HPDE6-E6E7 (cell line): ENCODE results near the gene ANKH.
A peak's percentile ranks its signal among the peaks of the same experiment; 100 is the strongest.
"Not testable (repeated sequence)": the region's sequence is repeated elsewhere in the genome, so short reads cannot be mapped to it uniquely, and the experiment has no call there.

Experiments
- DNase-seq: peaks from one replicate; pipeline ENCODE4 v3.0.0; 2011; ENCODE audit warnings: missing footprints; ENCODE audit errors: extremely low spot score

The ANKH gene

DNA sequence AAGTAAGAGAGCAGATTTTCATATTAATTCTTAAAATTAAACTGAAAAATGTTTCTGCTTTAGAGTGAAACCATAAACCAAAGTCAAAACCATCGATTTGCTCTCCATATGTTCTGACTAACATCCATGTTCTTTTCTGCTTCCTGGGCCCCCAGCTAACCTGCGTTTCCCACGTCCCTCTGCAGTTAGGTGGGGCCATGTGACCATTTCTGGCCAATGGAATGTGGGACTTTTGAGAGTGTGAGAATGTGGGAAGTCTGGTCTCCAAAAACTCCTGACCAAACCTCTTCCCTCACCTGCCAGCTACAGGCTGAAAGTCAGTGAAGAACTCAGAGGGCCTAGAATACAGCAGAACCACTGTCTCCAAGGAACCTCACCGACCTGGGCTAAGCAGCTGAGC is 44.9 kb downstream of the ANKH start:
- no peak for DNase-seq

DNA sequence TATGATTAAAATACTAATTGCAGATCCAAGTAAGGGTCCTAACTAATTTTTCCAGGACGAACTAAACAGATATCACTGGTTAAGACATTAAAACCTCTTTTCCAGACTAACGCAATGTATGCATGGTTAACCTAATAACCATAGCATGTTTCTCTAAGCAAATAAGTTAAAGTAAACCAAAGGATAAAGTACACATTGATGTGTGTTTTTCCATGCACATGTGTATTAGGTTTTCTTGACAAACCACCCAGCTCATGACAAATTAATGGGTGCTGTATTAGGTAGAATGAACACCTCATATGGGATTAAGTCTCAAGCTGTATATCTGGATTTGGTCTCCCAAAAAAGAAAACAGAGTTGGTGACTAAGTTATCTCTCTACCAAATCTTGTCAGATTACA is 45.6 kb downstream of the ANKH start:
- DNase-seq = no peak

DNA sequence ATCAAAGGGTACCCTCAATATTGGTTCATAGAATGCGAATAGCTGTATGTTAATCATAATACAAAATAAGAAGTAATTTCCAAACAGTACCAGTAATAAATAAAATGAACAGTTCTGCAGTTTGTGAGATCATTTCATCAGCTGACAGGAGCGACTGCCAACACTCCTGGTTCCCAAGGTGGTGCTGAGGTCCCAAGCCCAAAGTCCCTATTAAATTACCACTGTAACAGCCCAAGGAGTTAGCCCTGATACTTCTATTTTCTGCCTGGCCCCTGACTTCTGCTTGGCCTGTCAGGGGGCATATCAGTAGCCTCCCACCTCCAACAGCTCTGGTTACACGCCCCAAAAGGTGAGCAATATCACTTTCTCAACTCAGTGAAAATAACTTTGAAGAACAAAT is 47.1 kb downstream of the ANKH start:
- no peak for DNase-seq

GRCh38 chr5:14821100-14821845 is 50.3 kb downstream of the ANKH start:
- DNase-seq = no peak

DNA sequence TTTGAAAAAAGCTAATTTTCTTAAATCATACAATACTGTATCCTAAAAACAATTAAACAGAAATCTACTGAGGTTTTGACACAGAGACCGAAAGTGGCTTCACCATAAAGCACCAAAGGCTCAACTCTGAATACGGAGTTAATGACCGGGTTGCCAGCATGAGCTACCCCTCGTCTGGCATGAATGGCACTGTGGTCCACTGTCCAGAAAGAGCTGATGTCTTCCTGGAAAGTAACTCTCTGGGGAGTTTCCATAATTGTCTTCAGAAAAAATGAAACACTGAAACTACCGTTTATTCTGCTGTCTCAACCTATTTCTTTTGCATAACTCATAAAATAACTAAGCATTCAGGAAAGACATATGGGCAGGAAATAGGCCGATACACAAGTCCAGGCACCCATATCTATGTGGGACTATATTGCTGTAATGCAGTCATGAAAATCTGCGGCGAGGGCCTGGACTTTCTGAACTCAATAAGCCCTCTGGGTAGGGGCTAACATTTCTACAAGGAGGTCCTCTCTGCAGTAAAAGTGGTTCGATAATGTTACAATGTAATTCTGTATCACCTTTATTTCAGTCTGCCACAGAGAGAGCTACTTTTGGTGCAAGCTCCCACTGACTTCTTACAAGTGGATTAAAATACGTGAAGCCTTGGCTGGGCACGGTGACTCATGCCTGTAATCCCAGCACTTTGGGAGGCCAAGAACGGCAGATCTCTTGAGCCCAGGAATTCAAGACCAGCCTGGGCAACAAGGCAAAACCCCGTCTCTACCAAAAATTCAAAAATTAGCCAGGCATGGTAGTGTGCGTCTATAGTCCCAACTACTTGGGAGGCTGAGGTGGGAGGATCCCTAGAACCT is 52.4 kb downstream of the ANKH start:
- DNase-seq = no peak

DNA sequence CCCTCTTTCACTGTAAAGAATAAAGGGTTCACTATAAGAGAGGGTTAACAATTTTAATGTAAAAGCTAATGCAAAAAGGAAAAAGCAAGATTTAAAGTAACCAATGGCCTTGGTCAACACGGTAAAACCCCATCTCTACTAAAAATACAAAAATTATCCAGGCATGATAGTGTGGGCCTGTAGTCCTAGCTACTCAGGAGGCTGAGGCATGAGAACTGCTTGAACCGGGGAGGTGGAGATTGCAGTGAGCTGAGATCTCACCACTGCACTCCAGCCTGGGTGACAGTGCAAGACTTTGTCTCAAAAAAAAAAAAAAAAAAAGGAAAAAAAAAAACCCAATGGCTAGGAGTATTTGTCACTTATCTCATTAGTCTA is 53.8 kb downstream of the ANKH start:
- not testable (repeated sequence) for DNase-seq

DNA sequence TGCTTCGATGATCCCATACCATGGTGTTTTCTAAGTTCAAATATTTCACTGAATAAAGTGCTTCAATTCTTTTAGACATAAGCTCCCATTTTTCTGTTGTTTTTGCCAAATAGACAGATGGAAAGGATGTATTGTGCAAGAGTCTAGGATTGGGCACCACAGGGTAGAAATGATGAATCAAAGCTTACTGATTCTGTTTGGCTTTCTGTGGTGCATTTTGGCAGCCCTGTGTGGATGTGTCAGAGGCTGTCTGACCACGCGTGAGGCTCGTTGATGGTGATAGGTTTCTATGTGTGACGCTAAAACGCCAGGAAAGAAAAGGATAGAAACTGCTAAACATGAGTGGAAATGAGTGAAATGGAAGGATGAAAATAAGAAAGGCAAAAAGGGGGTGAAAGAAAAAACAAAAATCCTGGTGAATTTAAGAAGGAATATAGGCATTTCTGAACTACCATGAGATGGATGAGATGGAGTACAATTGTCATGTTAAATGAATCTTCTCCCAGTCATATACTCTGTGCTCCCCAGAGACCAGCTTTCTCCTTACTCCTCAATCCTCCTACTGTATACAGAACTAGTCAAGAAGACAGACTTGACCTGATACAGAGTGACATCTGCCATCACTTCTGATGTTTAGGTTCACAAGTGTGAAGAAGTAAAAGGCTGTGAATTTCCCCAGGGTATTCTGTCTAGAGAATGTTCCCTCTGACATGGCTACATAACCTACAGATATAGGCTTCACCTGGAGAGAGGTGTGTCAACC is 54.4 kb downstream of the ANKH start:
- peak; percentile 23 for DNase-seq

DNA sequence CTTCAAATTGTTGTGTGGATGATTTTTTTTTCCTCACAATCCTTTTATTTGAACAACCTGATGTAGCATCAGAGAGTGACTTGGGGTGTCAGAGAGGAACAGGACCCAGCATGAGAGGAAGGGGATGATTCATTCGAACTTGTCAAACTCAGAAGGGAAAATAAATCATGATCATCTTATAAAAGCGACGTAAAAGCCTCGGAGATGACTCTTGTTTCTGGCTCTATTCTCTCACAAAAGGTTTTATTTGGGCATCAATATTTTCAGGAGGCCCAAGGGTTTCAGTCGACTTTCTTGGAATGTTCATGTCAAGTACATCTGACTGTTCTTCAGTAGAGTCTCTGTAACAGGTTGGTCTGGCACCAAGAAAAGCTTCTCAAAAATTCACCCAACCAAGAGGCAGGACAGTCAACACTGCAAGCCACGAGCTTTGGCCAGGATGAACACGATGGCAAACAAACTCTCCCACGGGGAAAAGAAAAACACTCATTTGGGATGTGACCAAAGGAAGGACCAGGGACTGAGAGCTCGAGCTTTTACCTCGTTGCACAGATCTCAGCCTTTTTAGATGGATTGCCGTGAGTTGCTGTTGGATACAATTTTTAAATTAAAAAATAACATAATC is 55.1 kb downstream of the ANKH start:
- peak; percentile 12 for DNase-seq

GRCh38 chr5:14813747-14814146 is 57.8 kb downstream of the ANKH start:
- no peak for DNase-seq

DNA sequence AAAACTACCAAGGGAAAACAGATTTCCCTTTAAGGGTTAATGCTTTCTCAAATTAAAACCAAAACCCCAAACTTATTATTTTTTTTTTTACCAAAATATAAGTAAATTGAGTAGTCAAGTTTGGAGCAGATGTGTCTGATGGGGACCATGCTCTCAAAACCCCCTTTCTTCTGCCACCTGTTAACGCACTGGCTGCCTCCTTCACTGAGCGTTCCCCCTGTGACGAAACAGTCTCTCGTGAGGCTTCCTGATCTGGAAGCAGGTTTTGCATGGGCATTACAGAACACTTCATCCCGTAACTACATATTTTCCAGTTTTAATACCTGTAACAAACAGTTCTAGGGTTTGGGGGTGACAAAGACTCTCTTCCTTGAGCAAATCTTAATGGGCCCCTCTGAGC is 59.4 kb downstream of the ANKH start:
- DNase-seq = no peak

- no peak for DNase-seq
Observed at GRCh38 chr5:14810928-14811572, 60.5 kb downstream of the ANKH start.

DNA sequence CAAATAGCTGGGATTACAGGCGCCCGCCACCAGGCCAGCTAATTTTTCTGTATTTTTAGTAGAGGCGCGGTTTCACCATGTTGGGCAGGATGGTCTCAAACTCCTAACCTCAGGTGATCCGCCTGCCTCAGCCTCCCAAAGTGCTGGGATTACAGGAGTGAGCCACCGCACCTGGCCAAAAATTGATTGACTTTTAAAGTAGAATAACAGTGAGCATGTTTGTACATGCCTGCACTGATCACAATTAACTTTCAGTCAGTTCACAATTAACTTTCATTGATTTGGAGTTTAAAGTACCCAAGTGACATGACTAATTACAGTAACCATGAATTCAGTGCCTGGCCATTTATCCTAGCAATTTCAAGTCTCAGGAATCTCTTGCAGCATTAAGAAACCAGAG is 61.3 kb downstream of the ANKH start:
- DNase-seq = no peak

DNA sequence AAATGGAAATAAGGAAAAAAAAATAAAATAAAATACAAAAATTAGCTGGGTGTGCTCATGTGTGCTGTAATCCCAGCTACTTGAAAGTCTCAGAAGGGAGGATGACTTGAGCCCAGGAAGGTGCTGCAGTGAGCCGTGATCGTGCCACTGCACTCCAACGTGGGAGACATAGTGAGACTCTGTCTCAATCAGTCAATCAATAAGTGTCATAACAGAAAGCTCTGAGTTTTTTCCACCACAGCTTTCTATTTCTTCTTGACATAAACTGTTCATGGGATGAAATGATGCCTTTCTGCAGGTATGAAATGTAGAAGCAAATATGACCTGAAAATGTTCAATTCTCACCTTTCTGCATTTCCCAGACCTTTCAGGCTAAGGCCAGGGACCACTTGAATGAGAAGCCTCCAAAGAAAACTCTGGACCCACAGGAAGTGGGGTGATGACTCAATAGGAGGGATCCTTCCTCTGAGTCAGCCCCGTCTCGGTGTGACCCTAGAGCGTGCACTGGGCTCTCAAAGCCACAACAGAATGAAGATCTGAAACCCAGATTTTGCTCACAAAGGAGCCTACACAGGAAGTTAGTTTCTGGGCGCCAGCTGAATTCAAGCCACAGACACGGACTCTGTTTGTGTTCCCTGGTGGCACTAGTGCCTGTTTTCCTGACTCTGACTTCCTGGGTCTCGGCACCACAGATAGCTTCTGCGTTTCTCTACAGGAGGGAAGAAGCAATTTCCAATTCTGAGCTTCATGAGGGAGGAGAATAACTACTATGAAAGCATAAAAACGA is 62.0 kb downstream of the ANKH start:
- peak; percentile 61 for DNase-seq

DNA sequence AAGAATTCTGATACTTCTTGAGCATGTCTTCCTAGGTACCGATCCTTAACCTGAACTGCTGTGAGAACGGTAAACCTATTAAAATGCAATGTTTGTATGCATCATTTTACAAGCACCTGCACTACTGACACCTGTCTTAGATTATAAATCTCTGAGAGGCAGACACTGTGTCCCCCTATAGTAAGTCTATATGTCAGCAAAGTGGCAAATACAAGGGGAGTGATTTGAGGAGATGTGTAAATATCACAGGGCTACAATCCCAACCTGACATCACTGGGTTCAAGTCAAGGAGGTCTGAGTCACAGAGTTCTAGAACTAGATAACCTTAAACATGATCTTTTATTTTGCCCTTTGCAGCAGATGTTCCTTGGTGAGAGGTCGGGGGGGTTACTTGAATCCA is 64.1 kb downstream of the ANKH start:
- DNase-seq = no peak

GRCh38 chr5:14806456-14806855 is 65.1 kb downstream of the ANKH start:
- DNase-seq = no peak

DNA sequence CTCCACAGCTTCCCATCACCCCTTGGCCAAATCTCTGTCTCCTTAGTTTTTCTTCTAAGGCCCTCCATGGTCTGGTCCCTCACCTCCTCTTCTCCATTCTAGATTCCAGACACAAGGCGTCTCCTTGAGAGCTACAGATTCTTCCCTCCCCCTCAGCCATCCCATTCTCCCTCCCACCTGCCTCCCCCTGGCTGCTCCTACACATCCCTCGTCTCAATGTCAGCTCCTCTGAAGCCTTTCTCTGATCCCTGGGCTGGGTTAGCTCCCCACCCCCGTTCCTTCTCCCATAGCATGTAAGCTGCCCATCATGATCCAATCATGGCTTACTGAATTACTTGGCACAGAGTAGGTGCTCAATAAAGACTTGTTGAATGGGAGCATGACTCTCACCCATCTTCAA is 69.0 kb downstream of the ANKH start:
- DNase-seq = no peak

DNA sequence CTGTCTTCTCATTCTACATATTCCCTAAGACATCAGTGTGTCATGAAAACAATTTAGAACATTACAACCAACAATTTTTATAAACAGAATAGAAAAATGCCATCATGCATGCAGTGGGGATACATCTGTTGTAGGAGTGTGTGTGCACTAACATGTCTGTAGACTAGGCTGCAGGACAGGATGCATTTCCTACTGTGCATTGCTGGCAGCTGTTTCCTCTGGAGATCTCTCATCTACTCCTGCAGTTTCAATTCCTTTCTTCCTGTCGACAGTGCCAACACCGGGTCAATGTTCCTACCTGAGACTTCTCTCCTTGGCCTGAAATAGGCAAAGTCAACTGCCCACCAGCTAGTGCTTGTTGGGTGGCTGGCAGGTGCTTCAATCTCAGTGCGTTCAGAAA is 69.8 kb downstream of the ANKH start:
- DNase-seq = no peak

GRCh38 chr5:14797385-14797784 is 74.2 kb downstream of the ANKH start:
- DNase-seq = not testable (repeated sequence)

DNA sequence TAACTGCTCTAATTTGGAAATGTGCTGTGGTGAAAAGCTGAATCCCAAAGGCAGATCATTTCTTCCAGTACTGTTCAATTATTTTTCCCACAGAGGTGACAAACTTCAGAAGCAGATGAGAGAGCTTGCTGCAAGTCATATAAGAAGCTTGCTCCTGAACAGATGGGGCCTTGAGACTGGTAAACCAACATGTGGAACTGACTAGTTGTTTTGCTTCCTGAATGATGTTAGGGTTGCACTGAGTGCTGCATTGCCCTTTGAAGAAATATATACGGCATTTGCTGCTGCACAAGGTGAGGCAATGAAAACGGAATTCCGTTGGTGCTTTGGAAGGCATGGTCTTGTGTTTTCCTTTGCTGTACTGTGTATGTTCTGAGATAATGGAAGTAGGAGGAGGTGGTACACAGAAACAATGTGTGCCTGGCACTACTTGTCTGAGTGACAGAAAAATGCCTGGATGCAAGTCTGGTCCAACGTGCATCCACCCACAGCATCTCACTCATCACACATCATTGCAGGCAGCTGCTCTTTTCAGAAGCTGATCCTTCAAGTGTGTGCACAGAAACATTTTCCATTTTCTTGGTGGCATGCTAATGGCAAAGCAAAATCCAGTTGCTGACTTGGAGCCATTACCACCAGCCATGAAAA is 76.9 kb downstream of the ANKH start:
- DNase-seq = no peak

- no peak for DNase-seq
Observed at GRCh38 chr5:14793851-14794250, 77.7 kb downstream of the ANKH start.
